Chondrocyte (in vitro differentiated cells): ENCODE measurements around the gene NEK2. TPM values are rescaled to one million over a fixed set of nuclear protein-coding genes. Genes with fewer than 3 reads are reported as not detected.

Experiments used
- DNase-seq: peaks from one replicate; pipeline ENCODE4 v3.0.0; 2021; ENCODE audit warnings: mixed read lengths, low spot score
- H3K27ac Mint-ChIP-seq: one replicate; pipeline ENCODE4 v1.8.0; 2021; ENCODE audit warnings: mild to moderate bottlenecking, moderate library complexity, mixed read lengths; ENCODE audit not compliant: unreplicated experiment
- H3K27me3 Mint-ChIP-seq: 2 replicates; pipeline ENCODE4 v1.8.0; 2021; ENCODE audit warnings: low read depth, mixed read lengths
- H3K36me3 Mint-ChIP-seq: 2 replicates; pipeline ENCODE4 v1.8.0; 2021; ENCODE audit warnings: low read depth, mixed read lengths
- H3K4me1 Mint-ChIP-seq: 2 replicates; pipeline ENCODE4 v1.8.0; 2021; ENCODE audit warnings: low read depth, mild to moderate bottlenecking, mixed read lengths
- H3K4me3 Mint-ChIP-seq: one replicate; pipeline ENCODE4 v1.8.0; 2021; ENCODE audit warnings: mild to moderate bottlenecking, moderate library complexity, mixed read lengths; ENCODE audit not compliant: unreplicated experiment
- H3K9me3 Mint-ChIP-seq: 2 replicates; pipeline ENCODE4 v1.8.0; 2021; ENCODE audit warnings: low read depth, mixed read lengths
- total RNA-seq: library from RNA; stranded (reverse); gene quantifications from 3 replicates; pipeline ENCODE4 v1.2.1, GENCODE V29; 2021
- TF ChIP-seq, protein P1 (sequence below): fragments of 200-600 bp; sonication (generic); IDR thresholded peaks from 2 replicates; pipeline ENCODE4 v1.5.0; 2021; ENCODE audit warnings: antibody characterized with exemption, mild to moderate bottlenecking, moderate library complexity

The NEK2 gene
- total RNA-seq, 1 donor from 2014 or later = 3.2 TPM

DNA sequence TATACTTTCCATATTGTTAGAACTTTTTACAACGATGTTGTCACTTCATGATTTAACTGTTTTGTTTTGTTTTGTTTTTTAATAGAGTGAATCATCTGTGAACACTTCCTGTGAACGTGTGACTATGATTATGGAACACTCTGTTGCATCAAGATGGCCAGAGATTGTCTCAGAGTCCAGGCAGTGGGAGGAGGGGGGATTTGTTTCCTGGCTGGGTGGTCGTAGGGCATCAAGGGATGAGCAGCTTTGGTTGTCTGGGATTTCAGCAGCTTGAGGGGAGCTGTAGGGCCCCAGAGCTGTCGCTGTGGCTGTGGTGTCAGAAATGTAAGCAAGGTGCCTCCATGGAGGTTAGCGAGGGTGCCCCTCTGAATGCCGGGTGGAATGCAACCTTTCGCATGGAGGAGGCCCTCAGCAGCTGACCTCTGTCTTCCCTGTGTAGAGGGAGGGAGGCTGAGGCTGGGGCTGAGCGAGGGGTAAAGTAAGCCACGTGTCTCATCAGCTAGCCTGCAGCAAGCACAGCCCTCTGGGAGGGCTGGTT lies 21.4 kb downstream of the NEK2 start:
- peak; percentile 66 for DNase-seq

DNA sequence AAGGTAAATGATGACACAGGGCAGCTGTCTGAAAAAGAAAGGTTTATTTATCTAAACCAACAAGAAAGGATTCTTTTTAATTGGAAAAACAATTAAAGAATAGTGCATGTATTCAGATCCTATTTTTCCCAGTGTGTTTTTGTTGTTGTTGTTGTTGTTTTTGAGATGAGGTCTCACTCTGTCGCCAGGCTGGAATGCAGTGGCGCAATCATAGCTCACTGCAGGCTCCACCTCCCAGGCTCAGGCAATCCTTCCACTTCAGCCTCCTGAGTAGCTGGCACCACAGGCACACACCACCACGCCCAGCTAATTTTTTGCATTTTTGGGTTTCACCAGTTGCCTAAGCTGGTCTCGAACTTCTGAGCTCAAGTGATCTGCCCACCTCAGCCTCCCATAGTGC lies 22.1 kb downstream of the NEK2 start:
- no peaks in the 10 kb centered on the region for H3K36me3 Mint-ChIP-seq
- no peaks in the 10 kb centered on the region for H3K9me3 Mint-ChIP-seq
- peak; percentile 33 for DNase-seq
- TF ChIP-seq, protein P1, sequence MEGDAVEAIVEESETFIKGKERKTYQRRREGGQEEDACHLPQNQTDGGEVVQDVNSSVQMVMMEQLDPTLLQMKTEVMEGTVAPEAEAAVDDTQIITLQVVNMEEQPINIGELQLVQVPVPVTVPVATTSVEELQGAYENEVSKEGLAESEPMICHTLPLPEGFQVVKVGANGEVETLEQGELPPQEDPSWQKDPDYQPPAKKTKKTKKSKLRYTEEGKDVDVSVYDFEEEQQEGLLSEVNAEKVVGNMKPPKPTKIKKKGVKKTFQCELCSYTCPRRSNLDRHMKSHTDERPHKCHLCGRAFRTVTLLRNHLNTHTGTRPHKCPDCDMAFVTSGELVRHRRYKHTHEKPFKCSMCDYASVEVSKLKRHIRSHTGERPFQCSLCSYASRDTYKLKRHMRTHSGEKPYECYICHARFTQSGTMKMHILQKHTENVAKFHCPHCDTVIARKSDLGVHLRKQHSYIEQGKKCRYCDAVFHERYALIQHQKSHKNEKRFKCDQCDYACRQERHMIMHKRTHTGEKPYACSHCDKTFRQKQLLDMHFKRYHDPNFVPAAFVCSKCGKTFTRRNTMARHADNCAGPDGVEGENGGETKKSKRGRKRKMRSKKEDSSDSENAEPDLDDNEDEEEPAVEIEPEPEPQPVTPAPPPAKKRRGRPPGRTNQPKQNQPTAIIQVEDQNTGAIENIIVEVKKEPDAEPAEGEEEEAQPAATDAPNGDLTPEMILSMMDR = no peak
- no peaks in the 10 kb centered on the region for H3K27me3 Mint-ChIP-seq
- no peak overlapping the region for H3K27ac Mint-ChIP-seq
- peaks cover 21% of the 10 kb centered on the region for H3K4me1 Mint-ChIP-seq
- H3K4me3 Mint-ChIP-seq = no peak overlapping the region

More for the DNA sequence above, 21.4 kb downstream of the NEK2 start:
- Mint-ChIP-seq H3K36me3 (no peaks in the 10 kb centered on the region), H3K4me3 (no peak overlapping the region), H3K9me3 (no peaks in the 10 kb centered on the region), H3K4me1 (peaks cover 20% of the 10 kb centered on the region), H3K27me3 (no peaks in the 10 kb centered on the region), H3K27ac (peak overlapping the region; percentile 82)
- TF ChIP-seq, protein P1 = no peak

DNA sequence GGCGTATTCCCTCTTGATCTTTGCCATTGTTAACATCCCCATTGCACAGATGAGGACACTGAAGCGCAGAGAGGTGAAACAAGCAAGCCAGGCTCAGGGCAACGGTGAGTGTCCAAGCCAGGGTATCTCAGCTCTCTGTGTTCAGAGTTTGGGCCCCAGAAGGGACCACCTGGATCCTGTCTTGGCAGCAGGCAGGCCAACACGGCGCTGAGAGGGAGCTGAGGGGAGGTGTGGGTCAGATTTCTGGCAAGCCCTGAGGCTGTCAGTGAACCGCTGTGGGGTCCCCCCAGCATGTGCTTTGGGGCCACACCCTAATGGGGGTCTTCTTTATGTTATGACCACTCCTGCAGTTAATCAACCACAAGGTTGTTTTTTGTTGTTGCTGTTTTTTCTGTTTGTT lies 23.1 kb downstream of the NEK2 start:
- no peaks in the 10 kb centered on the region for H3K9me3 Mint-ChIP-seq

DNA sequence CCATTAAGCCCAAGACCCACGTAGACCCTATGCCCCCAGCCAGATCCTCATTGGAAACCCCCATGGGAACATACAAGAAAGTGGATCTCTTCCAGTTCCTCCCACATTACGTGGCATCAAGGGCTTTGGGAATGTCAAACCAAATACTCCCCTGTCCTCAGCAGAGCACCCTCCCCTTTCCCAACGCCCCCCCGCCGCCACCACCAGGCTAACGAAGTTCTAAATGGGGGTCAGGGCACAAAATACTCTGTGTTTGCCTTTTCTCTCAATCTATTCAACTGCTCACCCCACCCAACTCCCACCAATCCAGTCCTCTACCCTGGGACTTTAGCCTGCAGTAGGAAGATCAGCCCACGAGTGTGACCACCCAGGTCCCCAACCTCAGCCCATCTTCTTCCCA lies 24.5 kb downstream of the NEK2 start:
- H3K4me1 Mint-ChIP-seq = peaks cover 35% of the 10 kb centered on the region
- no peak overlapping the region for H3K4me3 Mint-ChIP-seq
- TF ChIP-seq, protein P1 = no peak
- no peak overlapping the region for H3K27ac Mint-ChIP-seq
- H3K27me3 Mint-ChIP-seq = no peaks in the 10 kb centered on the region
- no peaks in the 10 kb centered on the region for H3K36me3 Mint-ChIP-seq
- H3K9me3 Mint-ChIP-seq = no peaks in the 10 kb centered on the region
- peak; percentile 21 for DNase-seq

More for the DNA sequence above, 23.1 kb downstream of the NEK2 start:
- H3K36me3 Mint-ChIP-seq = no peaks in the 10 kb centered on the region
- TF ChIP-seq, protein P1 = no peak
- no peak overlapping the region for H3K4me3 Mint-ChIP-seq
- peaks cover 24% of the 10 kb centered on the region for H3K4me1 Mint-ChIP-seq
- DNase-seq = peak; percentile 61
- H3K27ac Mint-ChIP-seq = no peak overlapping the region
- H3K27me3 Mint-ChIP-seq = no peaks in the 10 kb centered on the region

DNA sequence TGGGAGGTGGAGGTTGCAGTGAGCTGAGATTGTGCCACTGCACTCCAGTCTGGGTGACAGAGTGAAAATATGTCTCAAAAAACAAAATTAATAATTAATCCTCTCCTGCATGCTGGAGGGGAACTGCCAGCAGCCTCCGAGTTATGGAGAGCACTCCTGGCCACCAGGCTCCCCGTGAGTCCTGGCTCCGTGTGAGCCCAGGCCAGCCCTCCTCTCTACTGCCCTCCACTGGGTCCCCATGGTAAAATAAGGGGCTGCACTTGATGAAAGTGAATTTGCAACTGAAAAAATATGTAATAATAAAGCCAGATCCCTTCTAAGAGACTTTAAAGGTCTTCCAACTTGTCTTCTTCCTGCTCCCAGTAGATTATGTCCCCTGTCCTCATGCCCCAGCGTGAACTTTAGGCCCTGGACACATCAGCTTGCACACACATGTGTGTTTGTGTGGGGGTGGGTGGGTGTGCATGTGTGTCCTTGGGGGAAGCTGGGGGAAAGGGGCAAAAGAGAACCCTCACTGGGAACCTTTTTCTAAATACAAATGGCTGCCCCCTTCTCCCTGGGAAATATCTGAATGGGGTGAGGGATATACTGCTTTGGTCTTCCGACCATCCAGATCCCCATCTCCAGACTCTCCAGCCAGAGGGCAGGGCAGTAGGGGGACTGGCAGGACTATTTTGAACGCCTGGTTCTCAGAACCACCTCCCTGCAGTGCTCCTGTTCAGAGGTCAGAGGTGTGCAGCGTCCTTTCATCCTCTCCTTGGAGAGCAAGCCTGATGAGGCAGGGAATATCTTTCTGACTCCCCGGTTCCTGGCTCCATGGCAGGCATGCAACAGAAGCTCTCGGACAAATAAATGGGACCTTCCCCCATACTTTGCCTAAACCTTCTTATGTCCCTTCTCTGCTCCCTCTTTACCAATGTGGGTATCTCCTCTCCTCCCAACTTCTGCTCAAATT lies 26.2 kb downstream of the NEK2 start:
- Mint-ChIP-seq H3K4me3 (no peak overlapping the region), H3K27ac (no peak overlapping the region), H3K9me3 (no peaks in the 10 kb centered on the region), H3K27me3 (no peaks in the 10 kb centered on the region), H3K36me3 (no peaks in the 10 kb centered on the region), H3K4me1 (peaks cover 36% of the 10 kb centered on the region)
- DNase-seq = peak; percentile 40
- TF ChIP-seq, protein P1 = no peak
